ENCODE data around the gene ABCF2.

ABCF2 gene

DNA sequence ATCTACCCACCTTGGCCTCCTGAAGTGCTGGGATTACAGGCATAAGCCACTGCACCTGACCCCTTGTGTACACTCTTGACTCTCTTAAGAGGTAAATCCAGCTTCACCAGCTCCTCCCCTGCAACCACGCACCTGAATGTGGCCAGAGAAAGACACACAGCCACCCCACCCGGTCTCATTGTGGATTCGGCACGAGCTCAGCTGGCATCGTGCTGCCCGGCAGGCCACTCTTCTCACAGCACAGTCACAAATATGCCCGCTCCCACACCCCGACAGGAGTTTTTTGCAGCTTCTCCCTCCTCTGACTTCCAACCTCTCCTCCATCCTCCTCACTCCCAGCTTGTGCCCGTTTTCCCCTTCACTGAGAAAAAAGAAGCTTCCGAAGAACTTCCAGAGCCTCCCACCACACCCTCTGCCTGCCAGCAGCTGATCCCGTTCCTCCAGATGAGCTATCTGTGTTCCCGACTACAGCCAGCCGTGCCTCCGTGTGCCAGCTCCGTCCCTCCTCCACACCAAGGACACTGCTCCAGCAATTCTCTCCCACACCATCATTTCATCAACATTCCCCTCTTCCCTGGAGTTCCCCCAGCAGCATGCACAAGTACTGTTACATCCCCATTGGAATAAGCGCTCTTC is 29.5 kb upstream of the ABCF2 start:
- H3K36me3 ChIP-seq, result no peaks in the 10 kb centered on the region
- DNase-seq, result no peak
- H3K9me3 ChIP-seq, result no peaks in the 10 kb centered on the region
- no peak overlapping the region for H3K4me3 ChIP-seq
- H3K27ac ChIP-seq, result no peak overlapping the region
- H3K27me3 ChIP-seq, result peaks cover 0 to 2% of the 10 kb centered on the region in 2 donors
- intact Hi-C loops (cut with DNase I; ENCODE audit: low total_unique reads), result no loop called here
- H3K4me1 ChIP-seq, result peaks cover 0 to 25% (median 12%) of the 10 kb centered on the region in 4 donors
- TF ChIP-seq, protein P1, sequence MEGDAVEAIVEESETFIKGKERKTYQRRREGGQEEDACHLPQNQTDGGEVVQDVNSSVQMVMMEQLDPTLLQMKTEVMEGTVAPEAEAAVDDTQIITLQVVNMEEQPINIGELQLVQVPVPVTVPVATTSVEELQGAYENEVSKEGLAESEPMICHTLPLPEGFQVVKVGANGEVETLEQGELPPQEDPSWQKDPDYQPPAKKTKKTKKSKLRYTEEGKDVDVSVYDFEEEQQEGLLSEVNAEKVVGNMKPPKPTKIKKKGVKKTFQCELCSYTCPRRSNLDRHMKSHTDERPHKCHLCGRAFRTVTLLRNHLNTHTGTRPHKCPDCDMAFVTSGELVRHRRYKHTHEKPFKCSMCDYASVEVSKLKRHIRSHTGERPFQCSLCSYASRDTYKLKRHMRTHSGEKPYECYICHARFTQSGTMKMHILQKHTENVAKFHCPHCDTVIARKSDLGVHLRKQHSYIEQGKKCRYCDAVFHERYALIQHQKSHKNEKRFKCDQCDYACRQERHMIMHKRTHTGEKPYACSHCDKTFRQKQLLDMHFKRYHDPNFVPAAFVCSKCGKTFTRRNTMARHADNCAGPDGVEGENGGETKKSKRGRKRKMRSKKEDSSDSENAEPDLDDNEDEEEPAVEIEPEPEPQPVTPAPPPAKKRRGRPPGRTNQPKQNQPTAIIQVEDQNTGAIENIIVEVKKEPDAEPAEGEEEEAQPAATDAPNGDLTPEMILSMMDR (IDR thresholded peaks at IDR 0.05), result no peak

DNA sequence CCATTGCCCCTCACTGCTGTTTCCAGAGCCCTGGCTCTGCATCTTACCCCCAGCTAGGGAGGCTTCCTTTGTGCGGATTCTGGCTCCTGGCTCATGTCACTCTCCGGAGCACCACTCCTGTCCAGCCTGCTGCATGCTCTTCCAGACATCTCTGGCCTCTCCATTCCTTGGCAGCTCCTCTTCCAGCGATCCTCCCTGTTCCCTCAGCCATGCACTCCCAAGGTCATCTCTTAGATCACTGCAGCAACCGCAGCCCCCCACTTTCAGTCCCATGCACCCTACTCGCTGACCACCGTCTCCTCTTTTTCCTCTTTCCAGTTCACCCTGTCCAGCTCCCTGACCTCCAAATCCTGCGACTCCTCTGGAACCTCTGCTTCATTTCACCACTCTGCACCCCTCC is 28.4 kb upstream of the ABCF2 start:
- TF ChIP-seq, protein P1 (IDR thresholded peaks at IDR 0.05), result no peak
- H3K4me3 ChIP-seq, result no peak overlapping the region
- peaks cover 3 to 35% (median 23%) of the 10 kb centered on the region in 4 donors for H3K4me1 ChIP-seq
- no peak for DNase-seq
- no peaks in the 10 kb centered on the region for H3K27me3 ChIP-seq
- no peaks in the 10 kb centered on the region for H3K9me3 ChIP-seq
- intact Hi-C loops (cut with DNase I; ENCODE audit: low total_unique reads), result no loop called here
- H3K36me3 ChIP-seq, result no peaks in the 10 kb centered on the region
- H3K27ac ChIP-seq, result no peak overlapping the region

DNA sequence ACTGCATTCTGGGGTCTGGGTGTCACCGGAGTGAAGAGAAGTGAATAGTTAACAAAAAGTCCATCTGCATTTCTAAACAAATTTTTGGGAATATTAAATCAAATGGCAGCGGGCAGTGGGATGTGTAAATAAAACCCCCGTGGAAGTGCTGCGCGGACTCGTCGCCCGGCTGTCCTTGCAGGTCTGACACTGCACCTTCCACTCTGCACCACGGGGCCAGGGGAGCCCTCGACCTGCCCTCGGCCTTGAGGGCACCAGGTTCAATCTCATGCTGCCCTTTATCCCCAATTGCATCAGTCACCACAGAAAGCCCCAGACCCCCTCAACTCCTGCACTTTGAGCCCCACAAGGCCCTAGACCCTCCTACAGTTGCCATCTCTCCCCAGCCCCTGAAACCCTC is 27.8 kb upstream of the ABCF2 start:
- intact Hi-C loops (cut with DNase I; ENCODE audit: low total_unique reads), result no loop called here
- H3K27me3 ChIP-seq, result no peaks in the 10 kb centered on the region
- TF ChIP-seq, protein P1 (IDR thresholded peaks at IDR 0.05), result no peak
- no peak overlapping the region for H3K4me3 ChIP-seq
- H3K9me3 ChIP-seq, result no peaks in the 10 kb centered on the region
- DNase-seq, result no peak
- H3K4me1 ChIP-seq, result peaks cover 6 to 41% (median 28%) of the 10 kb centered on the region in 4 donors
- H3K36me3 ChIP-seq, result no peaks in the 10 kb centered on the region
- no peak overlapping the region for H3K27ac ChIP-seq

DNA sequence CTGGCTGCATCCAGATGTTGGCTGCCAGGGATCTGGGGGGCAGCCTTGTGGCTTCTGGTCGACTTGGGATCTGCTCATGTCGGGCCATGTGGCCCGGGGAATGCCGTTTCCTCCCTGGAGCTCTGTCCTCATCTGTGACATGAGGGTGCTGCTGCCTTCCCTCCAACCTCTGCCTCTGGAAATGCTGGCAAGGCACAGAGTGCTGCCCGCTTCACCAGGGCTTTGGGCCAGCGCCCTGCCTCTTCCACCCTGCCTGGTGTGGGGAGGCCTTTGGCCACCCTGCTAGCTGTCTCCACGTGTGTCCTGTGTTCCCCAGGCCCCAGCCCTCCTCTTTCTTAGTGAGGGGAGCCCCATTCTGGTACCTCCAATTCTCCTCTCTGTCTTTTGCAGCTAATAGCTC is 27.3 kb upstream of the ABCF2 start:
- intact Hi-C loops (cut with DNase I; ENCODE audit: low total_unique reads), result no loop called here
- DNase-seq, result peak in 1 of 2 donors; percentile 65

DNA sequence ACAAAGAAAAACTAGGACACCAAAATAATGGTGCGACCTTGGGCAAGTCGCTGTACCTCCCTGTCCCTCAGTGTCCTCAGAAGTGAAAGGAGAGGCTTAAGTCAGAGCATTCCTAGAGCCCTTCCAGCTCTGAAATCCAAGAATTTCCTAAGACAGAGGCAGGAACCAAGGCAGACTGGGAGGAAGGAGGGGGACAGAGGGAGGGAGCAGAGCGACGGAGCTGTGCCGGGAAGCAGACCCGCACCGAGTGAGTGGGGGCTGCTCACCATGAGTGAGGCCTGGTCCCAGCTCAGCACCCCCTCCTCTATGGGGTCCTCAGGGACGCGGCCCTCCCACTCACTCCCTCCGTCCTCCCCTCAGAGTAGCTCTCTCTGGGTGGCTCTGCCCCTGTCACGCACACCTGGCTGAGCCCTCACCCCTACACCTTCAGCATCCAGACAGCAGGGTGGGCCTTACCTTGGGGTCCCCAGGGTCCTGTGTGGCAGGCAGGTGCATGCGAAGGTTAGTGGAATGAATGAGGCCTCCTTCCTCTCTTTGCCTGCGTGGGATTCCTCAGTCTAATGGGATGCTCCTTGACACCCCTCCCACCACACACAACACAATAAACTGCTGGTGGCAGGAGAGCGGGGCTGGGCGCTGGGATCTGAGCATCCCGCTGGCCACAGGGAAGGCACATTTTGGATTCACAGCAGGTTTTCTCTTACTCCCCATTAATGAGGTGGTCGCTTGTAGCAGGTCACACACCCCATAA is 26.1 kb upstream of the ABCF2 start:
- H3K27ac ChIP-seq, result peak overlapping the region; percentile 95 to 98
- no peaks in the 10 kb centered on the region for H3K9me3 ChIP-seq
- TF ChIP-seq, protein P1 (IDR thresholded peaks at IDR 0.05), result no peak
- H3K4me1 ChIP-seq, result peaks cover 6 to 46% (median 34%) of the 10 kb centered on the region in 4 donors
- peak in 1 of 2 donors; percentile 62 for DNase-seq
- no peaks in the 10 kb centered on the region for H3K36me3 ChIP-seq
- intact Hi-C loops (cut with DNase I; ENCODE audit: low total_unique reads), result no loop called here
- H3K4me3 ChIP-seq, result peak overlapping the region; percentile 71 to 73
- no peaks in the 10 kb centered on the region for H3K27me3 ChIP-seq

More for the DNA sequence above, 27.3 kb upstream of the ABCF2 start:
- H3K27me3 ChIP-seq, result no peaks in the 10 kb centered on the region
- peak overlapping the region in 1 of 2 donors; percentile 98 for H3K27ac ChIP-seq
- H3K9me3 ChIP-seq, result no peaks in the 10 kb centered on the region
- H3K4me1 ChIP-seq, result peaks cover 6 to 46% (median 31%) of the 10 kb centered on the region in 4 donors
- TF ChIP-seq, protein P1 (IDR thresholded peaks at IDR 0.05), result no peak
- no peak overlapping the region for H3K4me3 ChIP-seq
- H3K36me3 ChIP-seq, result no peaks in the 10 kb centered on the region

All from tibial artery (tissue), 4 donors.